Liver (tissue), 3 donors: ENCODE results near the gene H2AZ2.

Source experiments
- NR2F2 ChIP-seq: IDR thresholded peaks from 2 replicates; pipeline ENCODE4 v1.6.1; 2016; ENCODE audit warnings: antibody characterized with exemption
- RXRA ChIP-seq, 2 donors: IDR thresholded peaks; 2 replicates each; pipeline ENCODE4 v1.6.1; 2017 to 2018; ENCODE audit warnings: antibody characterized with exemption in 2 of 2, mild to moderate bottlenecking in 1 of 2
- SP1 ChIP-seq: IDR thresholded peaks from 2 replicates; pipeline ENCODE4 v1.6.1; 2018; ENCODE audit warnings: antibody characterized with exemption, mild to moderate bottlenecking
- TAF1 ChIP-seq: conservative IDR thresholded peaks from 2 replicates; pipeline ENCODE4 v1.6.1; 2016; ENCODE audit warnings: antibody characterized with exemption, mild to moderate bottlenecking
- YY1 ChIP-seq: IDR thresholded peaks from 2 replicates; pipeline ENCODE4 v1.6.1; 2016; ENCODE audit warnings: antibody characterized with exemption, mild to moderate bottlenecking
- TF ChIP-seq, protein P1 (sequence below): fragments of 150-350 bp; IDR thresholded peaks from 2 replicates; pipeline ENCODE4 v1.5.1; 2017; ENCODE audit warnings: improper control_type of control experiment, low read depth, low read length; ENCODE audit not compliant: missing input control
- TF ChIP-seq, protein P2 (sequence below): IDR thresholded peaks from 2 replicates; pipeline ENCODE4 v1.6.1; 2016; ENCODE audit warnings: antibody characterized with exemption
- TF ChIP-seq, protein P3 (sequence below): IDR thresholded peaks from 2 replicates; pipeline ENCODE4 v1.6.1; 2016; ENCODE audit warnings: antibody characterized with exemption
- TF ChIP-seq, protein P4 (sequence below): IDR thresholded peaks from 2 replicates; pipeline ENCODE4 v1.6.1; 2016; ENCODE audit warnings: antibody characterized with exemption, mild to moderate bottlenecking
- donor health status: healthy.
- donor health status: healthy.

DNA sequence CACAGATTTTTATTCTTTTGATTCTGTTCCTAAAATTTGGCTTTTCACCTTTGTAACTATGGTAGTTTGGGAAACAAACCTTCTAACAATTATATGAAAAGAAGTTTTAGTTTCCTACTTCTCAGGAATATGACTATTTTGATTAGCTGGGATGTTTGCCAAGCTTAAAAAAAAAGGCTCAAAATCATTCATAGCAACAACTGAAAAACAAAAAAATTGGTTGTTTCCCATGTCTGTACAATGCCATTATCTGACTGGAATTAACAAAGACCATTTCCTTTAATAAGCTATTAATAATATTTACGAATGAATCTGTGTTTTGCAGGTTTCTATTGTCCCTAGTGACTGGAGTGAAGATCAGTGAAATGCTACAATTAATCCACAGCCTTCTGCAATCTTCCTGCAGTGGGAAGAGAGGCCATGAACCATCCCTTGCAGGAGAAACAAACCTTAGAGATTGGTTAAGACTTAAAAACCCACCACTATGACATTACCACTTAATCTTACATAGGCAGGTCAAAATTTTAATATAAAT, 33.2 kb upstream of the H2AZ2 start:
- TF ChIP-seq, protein P1, sequence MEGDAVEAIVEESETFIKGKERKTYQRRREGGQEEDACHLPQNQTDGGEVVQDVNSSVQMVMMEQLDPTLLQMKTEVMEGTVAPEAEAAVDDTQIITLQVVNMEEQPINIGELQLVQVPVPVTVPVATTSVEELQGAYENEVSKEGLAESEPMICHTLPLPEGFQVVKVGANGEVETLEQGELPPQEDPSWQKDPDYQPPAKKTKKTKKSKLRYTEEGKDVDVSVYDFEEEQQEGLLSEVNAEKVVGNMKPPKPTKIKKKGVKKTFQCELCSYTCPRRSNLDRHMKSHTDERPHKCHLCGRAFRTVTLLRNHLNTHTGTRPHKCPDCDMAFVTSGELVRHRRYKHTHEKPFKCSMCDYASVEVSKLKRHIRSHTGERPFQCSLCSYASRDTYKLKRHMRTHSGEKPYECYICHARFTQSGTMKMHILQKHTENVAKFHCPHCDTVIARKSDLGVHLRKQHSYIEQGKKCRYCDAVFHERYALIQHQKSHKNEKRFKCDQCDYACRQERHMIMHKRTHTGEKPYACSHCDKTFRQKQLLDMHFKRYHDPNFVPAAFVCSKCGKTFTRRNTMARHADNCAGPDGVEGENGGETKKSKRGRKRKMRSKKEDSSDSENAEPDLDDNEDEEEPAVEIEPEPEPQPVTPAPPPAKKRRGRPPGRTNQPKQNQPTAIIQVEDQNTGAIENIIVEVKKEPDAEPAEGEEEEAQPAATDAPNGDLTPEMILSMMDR = no peak
- TF ChIP-seq NR2F2 (no peak), TAF1 (no peak), YY1 (no peak), RXRA (IDR thresholded peaks at IDR 0.05) (no peak), SP1 (no peak)
- TF ChIP-seq, protein P2, sequence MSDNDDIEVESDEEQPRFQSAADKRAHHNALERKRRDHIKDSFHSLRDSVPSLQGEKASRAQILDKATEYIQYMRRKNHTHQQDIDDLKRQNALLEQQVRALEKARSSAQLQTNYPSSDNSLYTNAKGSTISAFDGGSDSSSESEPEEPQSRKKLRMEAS = no peak
- TF ChIP-seq, protein P3, sequence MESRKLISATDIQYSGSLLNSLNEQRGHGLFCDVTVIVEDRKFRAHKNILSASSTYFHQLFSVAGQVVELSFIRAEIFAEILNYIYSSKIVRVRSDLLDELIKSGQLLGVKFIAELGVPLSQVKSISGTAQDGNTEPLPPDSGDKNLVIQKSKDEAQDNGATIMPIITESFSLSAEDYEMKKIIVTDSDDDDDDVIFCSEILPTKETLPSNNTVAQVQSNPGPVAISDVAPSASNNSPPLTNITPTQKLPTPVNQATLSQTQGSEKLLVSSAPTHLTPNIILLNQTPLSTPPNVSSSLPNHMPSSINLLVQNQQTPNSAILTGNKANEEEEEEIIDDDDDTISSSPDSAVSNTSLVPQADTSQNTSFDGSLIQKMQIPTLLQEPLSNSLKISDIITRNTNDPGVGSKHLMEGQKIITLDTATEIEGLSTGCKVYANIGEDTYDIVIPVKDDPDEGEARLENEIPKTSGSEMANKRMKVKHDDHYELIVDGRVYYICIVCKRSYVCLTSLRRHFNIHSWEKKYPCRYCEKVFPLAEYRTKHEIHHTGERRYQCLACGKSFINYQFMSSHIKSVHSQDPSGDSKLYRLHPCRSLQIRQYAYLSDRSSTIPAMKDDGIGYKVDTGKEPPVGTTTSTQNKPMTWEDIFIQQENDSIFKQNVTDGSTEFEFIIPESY = no peak
- TF ChIP-seq, protein P4, sequence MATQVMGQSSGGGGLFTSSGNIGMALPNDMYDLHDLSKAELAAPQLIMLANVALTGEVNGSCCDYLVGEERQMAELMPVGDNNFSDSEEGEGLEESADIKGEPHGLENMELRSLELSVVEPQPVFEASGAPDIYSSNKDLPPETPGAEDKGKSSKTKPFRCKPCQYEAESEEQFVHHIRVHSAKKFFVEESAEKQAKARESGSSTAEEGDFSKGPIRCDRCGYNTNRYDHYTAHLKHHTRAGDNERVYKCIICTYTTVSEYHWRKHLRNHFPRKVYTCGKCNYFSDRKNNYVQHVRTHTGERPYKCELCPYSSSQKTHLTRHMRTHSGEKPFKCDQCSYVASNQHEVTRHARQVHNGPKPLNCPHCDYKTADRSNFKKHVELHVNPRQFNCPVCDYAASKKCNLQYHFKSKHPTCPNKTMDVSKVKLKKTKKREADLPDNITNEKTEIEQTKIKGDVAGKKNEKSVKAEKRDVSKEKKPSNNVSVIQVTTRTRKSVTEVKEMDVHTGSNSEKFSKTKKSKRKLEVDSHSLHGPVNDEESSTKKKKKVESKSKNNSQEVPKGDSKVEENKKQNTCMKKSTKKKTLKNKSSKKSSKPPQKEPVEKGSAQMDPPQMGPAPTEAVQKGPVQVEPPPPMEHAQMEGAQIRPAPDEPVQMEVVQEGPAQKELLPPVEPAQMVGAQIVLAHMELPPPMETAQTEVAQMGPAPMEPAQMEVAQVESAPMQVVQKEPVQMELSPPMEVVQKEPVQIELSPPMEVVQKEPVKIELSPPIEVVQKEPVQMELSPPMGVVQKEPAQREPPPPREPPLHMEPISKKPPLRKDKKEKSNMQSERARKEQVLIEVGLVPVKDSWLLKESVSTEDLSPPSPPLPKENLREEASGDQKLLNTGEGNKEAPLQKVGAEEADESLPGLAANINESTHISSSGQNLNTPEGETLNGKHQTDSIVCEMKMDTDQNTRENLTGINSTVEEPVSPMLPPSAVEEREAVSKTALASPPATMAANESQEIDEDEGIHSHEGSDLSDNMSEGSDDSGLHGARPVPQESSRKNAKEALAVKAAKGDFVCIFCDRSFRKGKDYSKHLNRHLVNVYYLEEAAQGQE = no peak
